ENCODE results near the gene MMP3.

Gene MMP3

GRCh38 chr11:102837646-102838045 is 5.8 kb downstream of the MMP3 start:
- Histone ChIP-seq H3K4me3 (ENCODE audit: low read depth, low read length) (no peak overlapping the region), H3K36me3 (replicated peaks) (no peaks in the 10 kb centered on the region), H3K27me3 (replicated peaks) (no peaks in the 10 kb centered on the region), H3K27ac (no peak overlapping the region)
- DNase-seq = no peak
- TF ChIP-seq, protein P1, sequence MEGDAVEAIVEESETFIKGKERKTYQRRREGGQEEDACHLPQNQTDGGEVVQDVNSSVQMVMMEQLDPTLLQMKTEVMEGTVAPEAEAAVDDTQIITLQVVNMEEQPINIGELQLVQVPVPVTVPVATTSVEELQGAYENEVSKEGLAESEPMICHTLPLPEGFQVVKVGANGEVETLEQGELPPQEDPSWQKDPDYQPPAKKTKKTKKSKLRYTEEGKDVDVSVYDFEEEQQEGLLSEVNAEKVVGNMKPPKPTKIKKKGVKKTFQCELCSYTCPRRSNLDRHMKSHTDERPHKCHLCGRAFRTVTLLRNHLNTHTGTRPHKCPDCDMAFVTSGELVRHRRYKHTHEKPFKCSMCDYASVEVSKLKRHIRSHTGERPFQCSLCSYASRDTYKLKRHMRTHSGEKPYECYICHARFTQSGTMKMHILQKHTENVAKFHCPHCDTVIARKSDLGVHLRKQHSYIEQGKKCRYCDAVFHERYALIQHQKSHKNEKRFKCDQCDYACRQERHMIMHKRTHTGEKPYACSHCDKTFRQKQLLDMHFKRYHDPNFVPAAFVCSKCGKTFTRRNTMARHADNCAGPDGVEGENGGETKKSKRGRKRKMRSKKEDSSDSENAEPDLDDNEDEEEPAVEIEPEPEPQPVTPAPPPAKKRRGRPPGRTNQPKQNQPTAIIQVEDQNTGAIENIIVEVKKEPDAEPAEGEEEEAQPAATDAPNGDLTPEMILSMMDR (IDR thresholded peaks at IDR 0.05; ENCODE audit: low read depth, low read length, missing control alignments) = no peak
- in situ Hi-C loops (cut with HindIII; ENCODE audit: low pct_ligation_motif_present, low sequenced_read_pairs) = no loop called here

- no peak for DNase-seq
- TF ChIP-seq, protein P1 (IDR thresholded peaks at IDR 0.05; ENCODE audit: low read depth, low read length, missing control alignments) = no peak
Observed at GRCh38 chr11:102837156-102837555, 6.3 kb downstream of the MMP3 start.

DNA sequence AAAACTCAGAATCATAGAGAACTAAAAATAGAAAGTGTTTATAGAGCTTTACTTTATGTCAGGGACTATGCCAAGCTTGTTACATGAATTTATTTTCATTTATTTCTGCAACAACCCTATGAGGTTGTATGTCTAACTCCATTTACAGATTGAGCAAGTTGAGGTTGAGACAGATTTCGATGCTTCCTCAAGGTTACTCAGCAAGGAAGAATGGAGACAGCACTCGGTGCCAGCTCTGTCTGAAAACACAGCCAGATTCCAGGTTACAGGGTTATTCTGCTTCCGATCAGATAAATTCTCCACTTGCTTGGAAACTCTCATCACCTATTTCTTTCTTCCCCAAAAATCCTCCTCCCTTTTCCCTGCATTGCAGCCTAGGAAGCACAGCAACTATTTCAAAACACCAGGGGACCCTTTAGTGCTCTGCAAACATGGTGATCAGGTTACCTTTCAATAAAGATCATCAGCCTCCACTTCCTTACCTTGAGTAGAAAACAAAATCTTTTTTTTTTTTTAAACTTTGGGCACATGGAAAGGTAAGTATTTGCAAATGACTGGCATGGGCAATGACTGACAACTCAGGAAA is 7.0 kb downstream of the MMP3 start:
- no peaks in the 10 kb centered on the region for H3K36me3 ChIP-seq (replicated peaks)
- H3K27ac ChIP-seq = no peak overlapping the region
- peak; percentile 65 for DNase-seq
- in situ Hi-C loops (cut with HindIII; ENCODE audit: low pct_ligation_motif_present, low sequenced_read_pairs) = no loop called here
- H3K4me3 ChIP-seq (ENCODE audit: low read depth, low read length) = no peak overlapping the region
- TF ChIP-seq, protein P1 (IDR thresholded peaks at IDR 0.05; ENCODE audit: low read depth, low read length, missing control alignments) = no peak
- no peaks in the 10 kb centered on the region for H3K27me3 ChIP-seq (replicated peaks)

More at GRCh38 chr11:102837156-102837555, 6.3 kb downstream of the MMP3 start:
- no peaks in the 10 kb centered on the region for H3K36me3 ChIP-seq (replicated peaks)
- no peak overlapping the region for H3K4me3 ChIP-seq (ENCODE audit: low read depth, low read length)
- H3K27me3 ChIP-seq (replicated peaks) = no peaks in the 10 kb centered on the region
- in situ Hi-C loops (cut with HindIII; ENCODE audit: low pct_ligation_motif_present, low sequenced_read_pairs) = no loop called here
- H3K27ac ChIP-seq = no peak overlapping the region

- DNase-seq = no peak
- H3K27me3 ChIP-seq (replicated peaks) = no peaks in the 10 kb centered on the region
- no peak overlapping the region for H3K27ac ChIP-seq
- in situ Hi-C loops (cut with HindIII; ENCODE audit: low pct_ligation_motif_present, low sequenced_read_pairs) = no loop called here
- H3K36me3 ChIP-seq (replicated peaks) = no peaks in the 10 kb centered on the region
- no peak overlapping the region for H3K4me3 ChIP-seq (ENCODE audit: low read depth, low read length)
- TF ChIP-seq, protein P1 (IDR thresholded peaks at IDR 0.05; ENCODE audit: low read depth, low read length, missing control alignments) = no peak
Observed at GRCh38 chr11:102833731-102834130, 9.7 kb downstream of the MMP3 start.

- TF ChIP-seq, protein P1 (IDR thresholded peaks at IDR 0.05; ENCODE audit: low read depth, low read length, missing control alignments) = no peak
- DNase-seq = no peak
- in situ Hi-C loops (cut with HindIII; ENCODE audit: low pct_ligation_motif_present, low sequenced_read_pairs) = no loop called here
- Histone ChIP-seq H3K27me3 (replicated peaks) (no peaks in the 10 kb centered on the region), H3K36me3 (replicated peaks) (no peaks in the 10 kb centered on the region), H3K4me3 (ENCODE audit: low read depth, low read length) (no peak overlapping the region), H3K27ac (no peak overlapping the region)
Observed at GRCh38 chr11:102832612-102833011, 10.8 kb downstream of the MMP3 start.

Data from brain microvascular endothelial cell (primary cell).